HepG2 (cell line): ENCODE data around the gene ERFL. TPM values are rescaled to one million over a fixed set of nuclear protein-coding genes. Genes with fewer than 3 reads are reported as not detected.

Experiments
- AHR ChIP-seq: IDR thresholded peaks from 2 replicates; pipeline ENCODE4 v1.6.1; 2018; ENCODE audit warnings: missing genetic modification reagents, missing compliant biosample characterization
- CEBPB ChIP-seq: IDR thresholded peaks from 2 replicates; pipeline ENCODE4 v1.6.1; 2011; ENCODE audit warnings: low read depth, low read length, improper control_type of control experiment, borderline replicate concordance
- CEBPG ChIP-seq: IDR thresholded peaks from 2 replicates; pipeline ENCODE4 v1.6.1; 2016
- NFYC ChIP-seq: IDR thresholded peaks from 2 replicates; pipeline ENCODE4 v1.6.1; 2016; ENCODE audit warnings: missing genetic modification reagents, missing compliant biosample characterization
- PCBP2 ChIP-seq: fragments of 200-400 bp; formaldehyde crosslinking; optimal IDR thresholded peaks from 2 replicates; pipeline ENCODE3; 2018; ENCODE audit warnings: low read length, low read depth; ENCODE audit not compliant: poor library complexity, severe bottlenecking
- TFE3 ChIP-seq: IDR thresholded peaks from 2 replicates; pipeline ENCODE4 v1.6.1; 2016
- U2AF1 ChIP-seq: fragments of 200-400 bp; formaldehyde crosslinking; optimal IDR thresholded peaks from 2 replicates; pipeline ENCODE3; 2017; ENCODE audit warnings: mild to moderate bottlenecking, low read depth, low read length
- ZBTB40 ChIP-seq, 2 experiments: fragments of 450-650 bp in 1 of 2; sonication (generic) in 1 of 2; formaldehyde crosslinking in 1 of 2; IDR thresholded peaks; 2 replicates each; pipeline versions ENCODE4 v1.6.1 to v1.8.0; 2016 to 2022; ENCODE audit warnings: antibody characterized with exemption in 1 of 2, mild to moderate bottlenecking in 1 of 2, missing genetic modification reagents in 1 of 2
- ZKSCAN8 ChIP-seq: IDR thresholded peaks from 2 replicates; pipeline ENCODE4 v1.6.1; 2016; ENCODE audit warnings: borderline replicate concordance, missing genetic modification reagents, missing compliant biosample characterization
- ZNF580 ChIP-seq: IDR thresholded peaks from 2 replicates; pipeline ENCODE4 v1.6.1; 2016; ENCODE audit warnings: low read depth, borderline replicate concordance
- polyA plus RNA-seq, 8 experiments: library from polyadenylated mRNA; depleted of rRNA in 3 of 8; stranded (reverse) in 7 of 8; unstranded in 1 of 8; fragments of >200 nt; fragmentation: Illumina TruSeq in 4 of 8; extraction: Trizol in 4 of 8; gene quantifications; 2 replicates each; pipeline versions ENCODE4 v1.2.1 to v1.2.3, GENCODE V29; 2011 to 2016; ENCODE audit warnings: low read depth in 4 of 8, missing spikeins in 1 of 8, mixed read lengths in 1 of 8; ENCODE audit not compliant: insufficient read depth in 1 of 8
- total RNA-seq, 5 experiments: library from RNA; depleted of rRNA; stranded (reverse); fragments of >200 nt; fragmentation: Illumina TruSeq; extraction: Trizol; gene quantifications; 2 replicates each; pipeline ENCODE4 v1.2.3, GENCODE V29; 2016; ENCODE audit warnings: low read depth in 1 of 5

Gene ERFL
- total and polyA plus RNA-seq, 2 of the 13 experiments (the other 11 are each of a cell fraction or from before 2014, with no cell fraction given), result not detected

- TF ChIP-seq ZKSCAN8 (CRISPR knock-in tag) (no peak), ZNF580 (no peak), TFE3 (CRISPR knock-in tag) (no peak), U2AF1 (no peak), CEBPG (CRISPR knock-in tag) (0 out of 2 replicates have a peak, but pooled peaks have one; percentile 8), ZBTB40 (IDR thresholded peaks at IDR 0.05) (no peak), ZBTB40 (CRISPR knock-in tag; IDR thresholded peaks at IDR 0.05) (no peak), AHR (CRISPR knock-in tag) (no peak), PCBP2 (no peak), CEBPB (peak; percentile 3; the same call in 1 of the 2 replicates), NFYC (CRISPR knock-in tag) (no peak)
These were observed 32.7 kb upstream of the ERFL start (continued) for GRCh38 chr19:41960973-41961372.
